GM18507 (cell line): Measurements from ENCODE around the gene PTPRJ.

ENCODE experiments used
- DNase-seq: peaks from one replicate; pipeline ENCODE4 v3.0.0; 2011; ENCODE audit warnings: low read depth; ENCODE audit not compliant: insufficient read length; ENCODE audit errors: extremely low spot score
- FAIRE-seq: peaks from 2 replicates; lab custom pipeline; 2011; peaks lifted over from hg19 to GRCh38; lab: Jason Lieb, UNC

PTPRJ gene

GRCh38 chr11:48054994-48055291 lies 74.6 kb downstream of the PTPRJ start:
- DNase-seq (no peak), FAIRE-seq (no peak)

GRCh38 chr11:48055292-48056132 lies 75.2 kb downstream of the PTPRJ start:
- FAIRE-seq (no peak), DNase-seq (no peak)

- DNase-seq (no peak), FAIRE-seq (no peak)
Measured at GRCh38 chr11:48056325-48057183, 76.2 kb downstream of the PTPRJ start.

GRCh38 chr11:48058064-48058463 lies 77.7 kb downstream of the PTPRJ start:
- DNase-seq, result no peak
- no peak for FAIRE-seq

- FAIRE-seq, result no peak
- DNase-seq, result no peak
Measured at GRCh38 chr11:48058788-48059187, 78.4 kb downstream of the PTPRJ start.

- no peak for FAIRE-seq
- DNase-seq, result no peak
Measured at GRCh38 chr11:48062649-48063048, 82.3 kb downstream of the PTPRJ start.

GRCh38 chr11:48063424-48063978 lies 83.1 kb downstream of the PTPRJ start:
- no peak for FAIRE-seq
- DNase-seq, result no peak

GRCh38 chr11:48064306-48064705 lies 83.9 kb downstream of the PTPRJ start:
- DNase-seq (no peak), FAIRE-seq (no peak)

GRCh38 chr11:48066881-48067800 lies 86.8 kb downstream of the PTPRJ start:
- FAIRE-seq, result no peak

GRCh38 chr11:48073031-48073861 lies 92.9 kb downstream of the PTPRJ start:
- DNase-seq (no peak), FAIRE-seq (no peak)

More at GRCh38 chr11:48066881-48067800, 86.8 kb downstream of the PTPRJ start:
- no peak for DNase-seq

- no peak for DNase-seq
- no peak for FAIRE-seq
Measured at GRCh38 chr11:48074425-48075181, 94.2 kb downstream of the PTPRJ start.

GRCh38 chr11:48075637-48076036 lies 95.3 kb downstream of the PTPRJ start:
- FAIRE-seq (no peak), DNase-seq (no peak)

- FAIRE-seq (no peak), DNase-seq (no peak)
Measured at GRCh38 chr11:48077251-48077650, 96.9 kb downstream of the PTPRJ start.

- no peak for DNase-seq
Measured at GRCh38 chr11:48078689-48079088, 98.3 kb downstream of the PTPRJ start.

GRCh38 chr11:48079596-48079995 lies 99.2 kb downstream of the PTPRJ start:
- no peak for DNase-seq
- FAIRE-seq, result no peak

More at GRCh38 chr11:48078689-48079088, 98.3 kb downstream of the PTPRJ start:
- no peak for FAIRE-seq

GRCh38 chr11:48080301-48080861 lies 100.0 kb downstream of the PTPRJ start:
- DNase-seq (no peak), FAIRE-seq (no peak)

- no peak for FAIRE-seq
- no peak for DNase-seq
Measured at GRCh38 chr11:48081151-48082010, 101.0 kb downstream of the PTPRJ start.
